Forelimb muscle (tissue), 1 donor: ENCODE measurements around the gene TMEM255B. TPM values are rescaled to one million over a fixed set of nuclear protein-coding genes. Genes with fewer than 3 reads are reported as not detected.
"Not testable (repeated sequence)": the region's sequence is repeated elsewhere in the genome, so short reads cannot be mapped to it uniquely, and the experiment has no call there.

Source experiments
- DNase-seq: peaks from one replicate; pipeline ENCODE4 v3.0.0-alpha.2; 2013; ENCODE audit warnings: low read depth
- polyA plus RNA-seq: library from polyadenylated mRNA; unstranded; fragments of 120-200 nt; gene quantifications from one replicate; pipeline ENCODE4 v1.2.1, GENCODE V29; 2013; ENCODE audit not compliant: insufficient read length

Gene TMEM255B
- polyA plus RNA-seq, 1 donor, result 7.2 TPM

GRCh38 chr13:113832631-113833030 is 73.6 kb downstream of the TMEM255B start:
- DNase-seq, result no peak

GRCh38 chr13:113833111-113833830 is 74.2 kb downstream of the TMEM255B start:
- no peak for DNase-seq

- not testable (repeated sequence) for DNase-seq
Observed at GRCh38 chr13:113834006-113834405, 75.0 kb downstream of the TMEM255B start.

- no peak for DNase-seq
Observed at GRCh38 chr13:113834496-113835200, 75.6 kb downstream of the TMEM255B start.

GRCh38 chr13:113835461-113836270 is 76.6 kb downstream of the TMEM255B start:
- DNase-seq, result no peak

GRCh38 chr13:113836768-113837559 is 77.9 kb downstream of the TMEM255B start:
- no peak for DNase-seq

GRCh38 chr13:113837560-113838355 is 78.7 kb downstream of the TMEM255B start:
- no peak for DNase-seq

GRCh38 chr13:113838711-113839201 is 79.7 kb downstream of the TMEM255B start:
- DNase-seq, result no peak

GRCh38 chr13:113839536-113840204 is 80.6 kb downstream of the TMEM255B start:
- no peak for DNase-seq

GRCh38 chr13:113840541-113841352 is 81.7 kb downstream of the TMEM255B start:
- no peak for DNase-seq

- no peak for DNase-seq
Observed at GRCh38 chr13:113841353-113841650, 82.3 kb downstream of the TMEM255B start.

- DNase-seq, result no peak
Observed at GRCh38 chr13:113842336-113843062, 83.5 kb downstream of the TMEM255B start.

- no peak for DNase-seq
Observed at GRCh38 chr13:113843063-113843654, 84.1 kb downstream of the TMEM255B start.

- DNase-seq, result no peak
Observed at GRCh38 chr13:113843864-113844556, 85.0 kb downstream of the TMEM255B start.

GRCh38 chr13:113845055-113845454 is 86.0 kb downstream of the TMEM255B start:
- no peak for DNase-seq

GRCh38 chr13:113845723-113846635 is 87.0 kb downstream of the TMEM255B start:
- DNase-seq, result no peak
